Measurements from ENCODE around the gene KRTAP10-9.
"Not testable (repeated sequence)": the region's sequence is repeated elsewhere in the genome, so short reads cannot be mapped to it uniquely, and the experiment has no call there.

Gene KRTAP10-9

GRCh38 chr21:44614961-44615391 is 11.9 kb upstream of the KRTAP10-9 start:
- no peak for DNase-seq (ENCODE audit: low read depth in 3 of 3)

GRCh38 chr21:44615466-44615865 is 11.4 kb upstream of the KRTAP10-9 start:
- DNase-seq (ENCODE audit: low read depth in 3 of 3): no peak

- no peak for DNase-seq (ENCODE audit: low read depth in 3 of 3)
Observed at GRCh38 chr21:44615911-44616590, 10.8 kb upstream of the KRTAP10-9 start.

- DNase-seq (ENCODE audit: low read depth in 3 of 3): no peak
Observed at GRCh38 chr21:44616591-44616926, 10.3 kb upstream of the KRTAP10-9 start.

GRCh38 chr21:44617071-44617501 is 9.8 kb upstream of the KRTAP10-9 start:
- no peak for DNase-seq (ENCODE audit: low read depth in 3 of 3)

- DNase-seq (ENCODE audit: low read depth in 3 of 3): no peak
Observed at GRCh38 chr21:44618504-44618903, 8.4 kb upstream of the KRTAP10-9 start.

GRCh38 chr21:44618909-44619308 is 8.0 kb upstream of the KRTAP10-9 start:
- peak; percentile 8 to 20 (median 20) for DNase-seq (ENCODE audit: low read depth in 3 of 3)

GRCh38 chr21:44619886-44620285 is 7.0 kb upstream of the KRTAP10-9 start:
- no peak for DNase-seq (ENCODE audit: low read depth in 3 of 3)

- no peak for DNase-seq (ENCODE audit: low read depth in 3 of 3)
Observed at GRCh38 chr21:44623575-44623974, 3.3 kb upstream of the KRTAP10-9 start.

GRCh38 chr21:44625756-44626155 is 1.1 kb upstream of the KRTAP10-9 start:
- no peak for DNase-seq (ENCODE audit: low read depth in 3 of 3)

GRCh38 chr21:44626262-44626661 is 631 bp upstream of the KRTAP10-9 start:
- no peak for DNase-seq (ENCODE audit: low read depth in 3 of 3)

GRCh38 chr21:44627181-44627822 is 409 bp downstream of the KRTAP10-9 start:
- not testable (repeated sequence) for DNase-seq (ENCODE audit: low read depth in 3 of 3)

- not testable (repeated sequence) for DNase-seq (ENCODE audit: low read depth in 3 of 3)
Observed at GRCh38 chr21:44627831-44628233, 939 bp downstream of the KRTAP10-9 start.

GRCh38 chr21:44628707-44629391 is 2.0 kb downstream of the KRTAP10-9 start:
- DNase-seq (ENCODE audit: low read depth in 3 of 3): no peak

GRCh38 chr21:44630440-44630839 is 3.5 kb downstream of the KRTAP10-9 start:
- DNase-seq (ENCODE audit: low read depth in 3 of 3): no peak

GRCh38 chr21:44632067-44632466 is 5.2 kb downstream of the KRTAP10-9 start:
- DNase-seq (ENCODE audit: low read depth in 3 of 3): no peak

GRCh38 chr21:44636209-44637017 is 9.5 kb downstream of the KRTAP10-9 start:
- DNase-seq (ENCODE audit: low read depth in 3 of 3): no peak

- DNase-seq (ENCODE audit: low read depth in 3 of 3): no peak
Observed at GRCh38 chr21:44637018-44637850, 10.3 kb downstream of the KRTAP10-9 start, which contains the start of gene KRTAP10-10. KRTAP10-10 (plus strand) TSS chr21:44637356; CDS start chr21:44637418, 62 bp downstream.

GRCh38 chr21:44637851-44638348 is 11.0 kb downstream of the KRTAP10-9 start:
- not testable (repeated sequence) for DNase-seq (ENCODE audit: low read depth in 3 of 3)

GRCh38 chr21:44638506-44639330 is 11.8 kb downstream of the KRTAP10-9 start:
- DNase-seq (ENCODE audit: low read depth in 3 of 3): not testable (repeated sequence)
